Hepatocyte (in vitro differentiated cells): Measurements from ENCODE around the gene TPST1.

Source experiments
- CTCF ChIP-seq: fragments of 200-600 bp; sonication (generic); IDR thresholded peaks from 2 replicates; pipeline ENCODE4 v1.5.1; 2016; ENCODE audit warnings: antibody characterized with exemption, mild to moderate bottlenecking; ENCODE audit not compliant: poor library complexity
- EZH2phosphoT487 ChIP-seq: fragments of 200-600 bp; sonication (generic); IDR thresholded peaks from one replicate; pipeline ENCODE4 v1.6.1; 2018; ENCODE audit warnings: antibody characterized with exemption, mild to moderate bottlenecking, low read depth, moderate library complexity; ENCODE audit not compliant: unreplicated experiment, severe bottlenecking

- TF ChIP-seq CTCF (no peak), EZH2phosphoT487 (no peak)
These were observed 11.9 kb upstream of the TPST1 start for GRCh38 chr7:66193146-66193725.
